Activated naive CD8-positive, alpha-beta T cell treated with anti-CD3 and anti-CD28 coated beads, Interleukin-2, amount 10 ng/mL, durations not matched to agents 7 days and 5 days (primary cell): Measurements from ENCODE around the gene ARL2. TPM values are rescaled to one million over a fixed set of nuclear protein-coding genes. Genes with fewer than 3 reads are reported as not detected.

Experiments used
- ATAC-seq: fragments of 150-1000 bp; cut with Tn5 transposase; one replicate; pipeline ENCODE4 v1.10.0; 2021; ENCODE audit warnings: low read depth, moderate library complexity
- POLR2A ChIA-PET: fragments of 350-600 bp; sonication (Branson Sonifier 250); formaldehyde crosslinking; loops from one replicate; lab custom pipeline; 2021; ENCODE audit warnings: antibody characterized with exemption; lab: Charles Lee
- DNase-seq: peaks from one replicate; pipeline ENCODE4 v3.0.0; 2021
- H3K27ac Mint-ChIP-seq: one replicate; pipeline ENCODE4 v1.8.0; 2022; ENCODE audit warnings: mild to moderate bottlenecking, mixed read lengths
- H3K27me3 Mint-ChIP-seq: one replicate; pipeline ENCODE4 v1.8.0; 2022; ENCODE audit warnings: mild to moderate bottlenecking, moderate library complexity, mixed read lengths
- H3K36me3 Mint-ChIP-seq: one replicate; pipeline ENCODE4 v1.8.0; 2021; ENCODE audit warnings: mild to moderate bottlenecking, mixed read lengths
- H3K4me1 Mint-ChIP-seq: one replicate; pipeline ENCODE4 v1.8.0; 2021; ENCODE audit warnings: mixed read lengths
- H3K4me3 Mint-ChIP-seq: one replicate; pipeline ENCODE4 v1.8.0; 2022; ENCODE audit warnings: mild to moderate bottlenecking, moderate library complexity, mixed read lengths
- H3K9me3 Mint-ChIP-seq: one replicate; pipeline ENCODE4 v1.8.0; 2021; ENCODE audit warnings: mixed read lengths
- total RNA-seq, 2 experiments: library from RNA; stranded (reverse); gene quantifications; one replicate each; pipeline ENCODE4 v1.2.3, GENCODE V29; 2021

Gene ARL2
- total RNA-seq, 2 experiments from 2014 or later: 69.5 to 70.2 TPM

GRCh38 chr11:65040847-65041622 lies 27.1 kb downstream of the ARL2 start, which contains the start of gene SAC3D1:
SAC3D1 (plus strand) TSS chr11:65041210; CDS start chr11:65041293, 83 bp downstream.
- H3K4me3 Mint-ChIP-seq: peak within 1 kb of the TSS; percentile 91
- peaks cover 15% of the 10 kb centered on the region for H3K4me1 Mint-ChIP-seq
- H3K9me3 Mint-ChIP-seq: no peaks in the 10 kb centered on the region
- POLR2A ChIA-PET: interaction anchor here (0.7 to 2.7 kb wide), 20 partner anchors 8 to 238 kb away, joined by 3 to 22 read pairs (median 4); partner anchors contain the start of genes ARL2, CAPN1, FAU and MAP4K2
- peak within 1 kb of the TSS; percentile 96 for H3K27ac Mint-ChIP-seq
- peak; percentile 93 for DNase-seq
- H3K27me3 Mint-ChIP-seq: no peaks in the 10 kb centered on the region
- peak; percentile 95 for ATAC-seq
- H3K36me3 Mint-ChIP-seq: peaks cover 2% of the 10 kb centered on the region

- no peaks in the 10 kb centered on the region for H3K27me3 Mint-ChIP-seq
- no peaks in the 10 kb centered on the region for H3K9me3 Mint-ChIP-seq
- peaks cover 2% of the 10 kb centered on the region for H3K36me3 Mint-ChIP-seq
- peak overlapping the region; percentile 91 for H3K4me3 Mint-ChIP-seq
- POLR2A ChIA-PET: no interaction called here
- H3K27ac Mint-ChIP-seq: no peak overlapping the region
- ATAC-seq (no peak), DNase-seq (no peak)
- peaks cover 27% of the 10 kb centered on the region for H3K4me1 Mint-ChIP-seq
These were observed 28.9 kb downstream of the ARL2 start for GRCh38 chr11:65042891-65043290.

- DNase-seq (no peak), ATAC-seq (no peak)
- POLR2A ChIA-PET: no interaction called here
- peaks cover 2% of the 10 kb centered on the region for H3K36me3 Mint-ChIP-seq
- no peak overlapping the region for H3K27ac Mint-ChIP-seq
- H3K4me3 Mint-ChIP-seq: no peak overlapping the region
- peaks cover 30% of the 10 kb centered on the region for H3K4me1 Mint-ChIP-seq
- no peaks in the 10 kb centered on the region for H3K27me3 Mint-ChIP-seq
- H3K9me3 Mint-ChIP-seq: no peaks in the 10 kb centered on the region
These were observed 30.0 kb downstream of the ARL2 start for GRCh38 chr11:65043881-65044501.

- POLR2A ChIA-PET: interaction anchor here (2.3 kb wide), 1 partner anchor 52 kb away, joined by 6 read pairs; the partner anchor contains the start of gene VPS51
- DNase-seq: no peak
- no peak for ATAC-seq
These were observed 31.1 kb downstream of the ARL2 start for GRCh38 chr11:65045061-65045460.

GRCh38 chr11:65045728-65046127 lies 31.8 kb downstream of the ARL2 start:
- Mint-ChIP-seq H3K4me1 (peaks cover 27% of the 10 kb centered on the region), H3K27ac (peak overlapping the region; percentile 60), H3K36me3 (peaks cover 2% of the 10 kb centered on the region), H3K9me3 (no peaks in the 10 kb centered on the region), H3K4me3 (no peak overlapping the region), H3K27me3 (no peaks in the 10 kb centered on the region)
- POLR2A ChIA-PET: interaction anchor here (0.9 to 2.3 kb wide), 3 partner anchors 12 to 216 kb away, joined by 3 to 6 read pairs (median 3); partner anchors contain the start of genes POLA2 and VPS51
- DNase-seq: no peak
- ATAC-seq: no peak

More at GRCh38 chr11:65045061-65045460, 31.1 kb downstream of the ARL2 start:
- Mint-ChIP-seq H3K27me3 (no peaks in the 10 kb centered on the region), H3K9me3 (no peaks in the 10 kb centered on the region), H3K36me3 (peaks cover 2% of the 10 kb centered on the region), H3K4me3 (no peak overlapping the region), H3K27ac (no peak overlapping the region), H3K4me1 (peaks cover 27% of the 10 kb centered on the region)

GRCh38 chr11:65047581-65048422 lies 33.8 kb downstream of the ARL2 start:
- Mint-ChIP-seq H3K27ac (peak overlapping the region; percentile 85), H3K4me3 (peak overlapping the region; percentile 73), H3K27me3 (no peaks in the 10 kb centered on the region), H3K4me1 (peaks cover 24% of the 10 kb centered on the region), H3K9me3 (no peaks in the 10 kb centered on the region), H3K36me3 (no peaks in the 10 kb centered on the region)
- DNase-seq (peak; percentile 51), ATAC-seq (peak; percentile 65)
- POLR2A ChIA-PET: interaction anchor here (0.8 kb wide), 1 partner anchor 8 kb away, joined by 3 read pairs; no protein-coding TSS in a partner anchor

- Mint-ChIP-seq H3K27me3 (no peaks in the 10 kb centered on the region), H3K9me3 (no peaks in the 10 kb centered on the region), H3K4me3 (no peak overlapping the region), H3K36me3 (no peaks in the 10 kb centered on the region), H3K4me1 (peaks cover 24% of the 10 kb centered on the region), H3K27ac (no peak overlapping the region)
- POLR2A ChIA-PET: interaction anchor here (0.6 kb wide), 1 partner anchor 453 kb away, joined by 9 read pairs; no protein-coding TSS in a partner anchor
- DNase-seq (no peak), ATAC-seq (no peak)
These were observed 37.5 kb downstream of the ARL2 start for GRCh38 chr11:65051398-65051858.

- DNase-seq (no peak), ATAC-seq (peak; percentile 43)
- peak overlapping the region; percentile 56 for H3K4me3 Mint-ChIP-seq
- H3K27me3 Mint-ChIP-seq: no peaks in the 10 kb centered on the region
- H3K36me3 Mint-ChIP-seq: no peaks in the 10 kb centered on the region
- POLR2A ChIA-PET: interaction anchor here (1.8 kb wide), 1 partner anchor 13 kb away, joined by 6 read pairs; the partner anchor contains the start of gene SAC3D1
- peaks cover 13% of the 10 kb centered on the region for H3K4me1 Mint-ChIP-seq
- no peaks in the 10 kb centered on the region for H3K9me3 Mint-ChIP-seq
- peak overlapping the region; percentile 59 for H3K27ac Mint-ChIP-seq
These were observed 40.0 kb downstream of the ARL2 start for GRCh38 chr11:65053827-65054508.

GRCh38 chr11:65055538-65055937 lies 41.6 kb downstream of the ARL2 start:
- Mint-ChIP-seq H3K27ac (no peak overlapping the region), H3K9me3 (no peaks in the 10 kb centered on the region), H3K36me3 (no peaks in the 10 kb centered on the region), H3K4me3 (no peak overlapping the region), H3K4me1 (peaks cover 17% of the 10 kb centered on the region), H3K27me3 (no peaks in the 10 kb centered on the region)
- no peak for DNase-seq
- POLR2A ChIA-PET: interaction anchor here (0.9 to 1.8 kb wide), 3 partner anchors 9 to 24 kb away, joined by 3 to 6 read pairs (median 3); partner anchors contain the start of gene SAC3D1
- no peak for ATAC-seq

GRCh38 chr11:65056999-65057398 lies 43.0 kb downstream of the ARL2 start:
- DNase-seq (no peak), ATAC-seq (no peak)
- no peaks in the 10 kb centered on the region for H3K36me3 Mint-ChIP-seq
- POLR2A ChIA-PET: interaction anchor here (0.7 kb wide), 2 partner anchors 45 to 52 kb away, joined by 4 to 5 read pairs; no protein-coding TSS in a partner anchor
- H3K9me3 Mint-ChIP-seq: no peaks in the 10 kb centered on the region
- H3K27me3 Mint-ChIP-seq: no peaks in the 10 kb centered on the region
- no peak overlapping the region for H3K27ac Mint-ChIP-seq
- H3K4me1 Mint-ChIP-seq: peaks cover 25% of the 10 kb centered on the region
- no peak overlapping the region for H3K4me3 Mint-ChIP-seq

- no peak for DNase-seq
- POLR2A ChIA-PET: no interaction called here
- Mint-ChIP-seq H3K27ac (no peak overlapping the region), H3K27me3 (no peaks in the 10 kb centered on the region), H3K4me1 (peaks cover 24% of the 10 kb centered on the region), H3K36me3 (no peaks in the 10 kb centered on the region), H3K4me3 (no peak overlapping the region), H3K9me3 (no peaks in the 10 kb centered on the region)
- no peak for ATAC-seq
These were observed 43.6 kb downstream of the ARL2 start for GRCh38 chr11:65057526-65057925.

GRCh38 chr11:65058012-65058411 lies 44.1 kb downstream of the ARL2 start:
- no peak overlapping the region for H3K4me3 Mint-ChIP-seq
- ATAC-seq: no peak
- no peaks in the 10 kb centered on the region for H3K9me3 Mint-ChIP-seq
- no peaks in the 10 kb centered on the region for H3K27me3 Mint-ChIP-seq
- no peak for DNase-seq
- H3K36me3 Mint-ChIP-seq: no peaks in the 10 kb centered on the region
- POLR2A ChIA-PET: no interaction called here
- peaks cover 21% of the 10 kb centered on the region for H3K4me1 Mint-ChIP-seq
- no peak overlapping the region for H3K27ac Mint-ChIP-seq
